MM.1S (cell line): ENCODE measurements around the gene INPP5J.

Experiments used
- EZH2 ChIP-seq: fragments of 300-600 bp; sonication (generic); optimal IDR thresholded peaks from 2 replicates; pipeline ENCODE3; 2017; ENCODE audit warnings: low read depth, mild to moderate bottlenecking, antibody characterized with exemption, low read length, mixed read lengths
- EZH2phosphoT487 ChIP-seq: fragments of 300-600 bp; sonication (generic); IDR thresholded peaks from 2 replicates; pipeline ENCODE4 v1.6.1; 2018; ENCODE audit warnings: antibody characterized with exemption, low read length
- TF ChIP-seq, protein P1 (sequence below): fragments of 300-600 bp; sonication (generic); IDR thresholded peaks from 2 replicates; pipeline ENCODE4 v1.5.1; 2016; ENCODE audit warnings: antibody characterized with exemption, low read length, mixed read lengths

GRCh38 chr22:31135706-31136105 is 12.9 kb downstream of the INPP5J start:
- TF ChIP-seq, protein P1, sequence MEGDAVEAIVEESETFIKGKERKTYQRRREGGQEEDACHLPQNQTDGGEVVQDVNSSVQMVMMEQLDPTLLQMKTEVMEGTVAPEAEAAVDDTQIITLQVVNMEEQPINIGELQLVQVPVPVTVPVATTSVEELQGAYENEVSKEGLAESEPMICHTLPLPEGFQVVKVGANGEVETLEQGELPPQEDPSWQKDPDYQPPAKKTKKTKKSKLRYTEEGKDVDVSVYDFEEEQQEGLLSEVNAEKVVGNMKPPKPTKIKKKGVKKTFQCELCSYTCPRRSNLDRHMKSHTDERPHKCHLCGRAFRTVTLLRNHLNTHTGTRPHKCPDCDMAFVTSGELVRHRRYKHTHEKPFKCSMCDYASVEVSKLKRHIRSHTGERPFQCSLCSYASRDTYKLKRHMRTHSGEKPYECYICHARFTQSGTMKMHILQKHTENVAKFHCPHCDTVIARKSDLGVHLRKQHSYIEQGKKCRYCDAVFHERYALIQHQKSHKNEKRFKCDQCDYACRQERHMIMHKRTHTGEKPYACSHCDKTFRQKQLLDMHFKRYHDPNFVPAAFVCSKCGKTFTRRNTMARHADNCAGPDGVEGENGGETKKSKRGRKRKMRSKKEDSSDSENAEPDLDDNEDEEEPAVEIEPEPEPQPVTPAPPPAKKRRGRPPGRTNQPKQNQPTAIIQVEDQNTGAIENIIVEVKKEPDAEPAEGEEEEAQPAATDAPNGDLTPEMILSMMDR: no peak
- TF ChIP-seq EZH2 (no peak), EZH2phosphoT487 (no peak)
